GM12892 (cell line): ENCODE results near the gene TRIM10.

Source experiments
- POLR2A ChIP-seq: IDR thresholded peaks from 2 replicates; pipeline ENCODE4 v1.6.1; 2011; ENCODE audit warnings: low read depth, low read length, control low read depth
- POLR2AphosphoS5 ChIP-seq: IDR thresholded peaks from 2 replicates; pipeline ENCODE4 v1.6.1; 2011; ENCODE audit warnings: low read depth, low read length, control low read depth
- TAF1 ChIP-seq: IDR thresholded peaks from 2 replicates; pipeline ENCODE4 v1.6.1; 2011; ENCODE audit warnings: low read depth, mild to moderate bottlenecking, control low read depth, low read length, borderline replicate concordance

GRCh38 chr6:30152910-30153610 lies 8.0 kb downstream of the TRIM10 start:
- no peak for TF ChIP-seq POLR2AphosphoS5
- no peak for TF ChIP-seq POLR2A
- TF ChIP-seq TAF1: no peak
